Gastroesophageal sphincter (tissue), 3 donors: ENCODE measurements around the gene LRRC57.

Experiments
- POLR2A ChIP-seq, 2 donors: fragments of 450-650 bp; IDR thresholded peaks; one replicate each; pipeline ENCODE4 v1.6.1; 2017; ENCODE audit warnings: antibody characterized with exemption in 2 of 2, mild to moderate bottlenecking in 2 of 2, moderate library complexity in 1 of 2
- TF ChIP-seq, protein P1 (sequence below), 4 experiments: fragments of 200-600 bp in 2 of 4; fragments of 450-650 bp in 2 of 4; sonication (generic) in 1 of 4; IDR thresholded peaks; one replicate each; pipeline ENCODE4 v1.5.1; 2017 to 2019; ENCODE audit warnings: antibody characterized with exemption in 4 of 4, mild to moderate bottlenecking in 2 of 4, moderate library complexity in 2 of 4

DNA sequence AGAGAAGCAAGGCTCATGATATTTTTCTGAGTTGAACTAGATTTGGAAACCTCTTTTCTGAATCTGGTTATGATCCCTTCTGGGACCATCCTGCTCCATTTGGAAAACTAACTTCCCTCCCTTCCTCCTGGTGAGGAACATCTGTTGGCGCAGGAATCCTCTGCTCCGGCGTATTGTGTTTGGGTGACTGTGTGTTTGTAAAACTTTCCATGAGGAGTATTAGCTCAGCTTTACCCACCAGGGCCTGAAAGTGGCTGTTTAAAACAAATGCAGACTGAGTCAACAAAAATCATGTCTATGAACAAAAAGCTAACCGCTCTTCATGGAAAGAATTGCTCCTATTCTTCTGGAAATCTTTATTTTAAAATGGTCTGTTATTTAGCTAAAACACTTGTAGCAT is 44.5 kb upstream of the LRRC57 start:
- TF ChIP-seq, protein P1, sequence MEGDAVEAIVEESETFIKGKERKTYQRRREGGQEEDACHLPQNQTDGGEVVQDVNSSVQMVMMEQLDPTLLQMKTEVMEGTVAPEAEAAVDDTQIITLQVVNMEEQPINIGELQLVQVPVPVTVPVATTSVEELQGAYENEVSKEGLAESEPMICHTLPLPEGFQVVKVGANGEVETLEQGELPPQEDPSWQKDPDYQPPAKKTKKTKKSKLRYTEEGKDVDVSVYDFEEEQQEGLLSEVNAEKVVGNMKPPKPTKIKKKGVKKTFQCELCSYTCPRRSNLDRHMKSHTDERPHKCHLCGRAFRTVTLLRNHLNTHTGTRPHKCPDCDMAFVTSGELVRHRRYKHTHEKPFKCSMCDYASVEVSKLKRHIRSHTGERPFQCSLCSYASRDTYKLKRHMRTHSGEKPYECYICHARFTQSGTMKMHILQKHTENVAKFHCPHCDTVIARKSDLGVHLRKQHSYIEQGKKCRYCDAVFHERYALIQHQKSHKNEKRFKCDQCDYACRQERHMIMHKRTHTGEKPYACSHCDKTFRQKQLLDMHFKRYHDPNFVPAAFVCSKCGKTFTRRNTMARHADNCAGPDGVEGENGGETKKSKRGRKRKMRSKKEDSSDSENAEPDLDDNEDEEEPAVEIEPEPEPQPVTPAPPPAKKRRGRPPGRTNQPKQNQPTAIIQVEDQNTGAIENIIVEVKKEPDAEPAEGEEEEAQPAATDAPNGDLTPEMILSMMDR (IDR thresholded peaks at IDR 0.05) = no peak
- no peak for TF ChIP-seq POLR2A (IDR thresholded peaks at IDR 0.05)
